Rectal smooth muscle tissue (tissue), 1 donor: ENCODE measurements around the gene STRIT1.

Experiments used
- H3K27ac ChIP-seq: one replicate; pipeline ENCODE4 v1.7.0; 2013; ENCODE audit warnings: low read depth, low read length, inconsistent platforms
- H3K27me3 ChIP-seq: one replicate; pipeline ENCODE4 v1.7.0; 2013; ENCODE audit warnings: low read length; ENCODE audit not compliant: control insufficient read depth, insufficient read depth
- H3K36me3 ChIP-seq: one replicate; pipeline ENCODE4 v1.7.0; 2013; ENCODE audit warnings: low read length; ENCODE audit not compliant: control insufficient read depth, insufficient read depth
- H3K4me1 ChIP-seq: one replicate; pipeline ENCODE4 v1.7.0; 2013; ENCODE audit warnings: low read length; ENCODE audit not compliant: control insufficient read depth, insufficient read depth
- H3K4me3 ChIP-seq: one replicate; pipeline ENCODE4 v1.7.0; 2013; ENCODE audit warnings: low read length
- H3K9ac ChIP-seq: one replicate; pipeline ENCODE4 v1.7.0; 2013; ENCODE audit warnings: low read length

STRIT1 gene

GRCh38 chr3:155293516-155293915, at the start of gene STRIT1:
STRIT1 (minus strand) TSS chr3:155293683.
- no peak within 1 kb of the TSS for H3K27ac ChIP-seq
- no peak within 1 kb of the TSS for H3K9ac ChIP-seq
- no peak within 1 kb of the TSS for H3K4me3 ChIP-seq
- no peaks in the 10 kb centered on the region for H3K4me1 ChIP-seq
- no peaks in the 10 kb centered on the region for H3K36me3 ChIP-seq
- no peaks in the 10 kb centered on the region for H3K27me3 ChIP-seq

- Histone ChIP-seq H3K4me3 (no peak overlapping the region), H3K9ac (no peak overlapping the region), H3K27ac (no peak overlapping the region), H3K27me3 (no peaks in the 10 kb centered on the region), H3K36me3 (no peaks in the 10 kb centered on the region), H3K4me1 (no peaks in the 10 kb centered on the region)
Observed at GRCh38 chr3:155342344-155342743, 48.9 kb upstream of the STRIT1 start.

GRCh38 chr3:155339052-155339451, 45.6 kb upstream of the STRIT1 start:
- Histone ChIP-seq H3K9ac (no peak overlapping the region), H3K4me3 (no peak overlapping the region), H3K27me3 (no peaks in the 10 kb centered on the region), H3K36me3 (no peaks in the 10 kb centered on the region), H3K4me1 (no peaks in the 10 kb centered on the region), H3K27ac (no peak overlapping the region)

- no peaks in the 10 kb centered on the region for H3K36me3 ChIP-seq
- H3K4me1 ChIP-seq, result no peaks in the 10 kb centered on the region
- H3K9ac ChIP-seq, result no peak overlapping the region
- no peaks in the 10 kb centered on the region for H3K27me3 ChIP-seq
- H3K27ac ChIP-seq, result no peak overlapping the region
- no peak overlapping the region for H3K4me3 ChIP-seq
Observed at GRCh38 chr3:155335724-155336354, 42.4 kb upstream of the STRIT1 start.

- no peaks in the 10 kb centered on the region for H3K4me1 ChIP-seq
- H3K36me3 ChIP-seq, result no peaks in the 10 kb centered on the region
- no peaks in the 10 kb centered on the region for H3K27me3 ChIP-seq
- H3K4me3 ChIP-seq, result no peak overlapping the region
- H3K9ac ChIP-seq, result no peak overlapping the region
- no peak overlapping the region for H3K27ac ChIP-seq
Observed at GRCh38 chr3:155334914-155335723, 41.6 kb upstream of the STRIT1 start.

- Histone ChIP-seq H3K4me3 (no peak overlapping the region), H3K36me3 (no peaks in the 10 kb centered on the region), H3K27ac (no peak overlapping the region)
Observed at GRCh38 chr3:155334215-155334913, 40.9 kb upstream of the STRIT1 start.

GRCh38 chr3:155332716-155333115, 39.2 kb upstream of the STRIT1 start:
- H3K36me3 ChIP-seq, result no peaks in the 10 kb centered on the region
- no peaks in the 10 kb centered on the region for H3K4me1 ChIP-seq
- H3K27ac ChIP-seq, result no peak overlapping the region
- H3K27me3 ChIP-seq, result no peaks in the 10 kb centered on the region
- H3K4me3 ChIP-seq, result no peak overlapping the region
- H3K9ac ChIP-seq, result no peak overlapping the region

More at GRCh38 chr3:155334215-155334913, 40.9 kb upstream of the STRIT1 start:
- Histone ChIP-seq H3K4me1 (no peaks in the 10 kb centered on the region), H3K27me3 (no peaks in the 10 kb centered on the region), H3K9ac (no peak overlapping the region)

- Histone ChIP-seq H3K27ac (no peak overlapping the region), H3K36me3 (no peaks in the 10 kb centered on the region), H3K4me3 (no peak overlapping the region), H3K27me3 (no peaks in the 10 kb centered on the region), H3K9ac (no peak overlapping the region), H3K4me1 (no peaks in the 10 kb centered on the region)
Observed at GRCh38 chr3:155331078-155331477, 37.6 kb upstream of the STRIT1 start.

- no peak overlapping the region for H3K9ac ChIP-seq
Observed at GRCh38 chr3:155330370-155330769, 36.9 kb upstream of the STRIT1 start.

GRCh38 chr3:155329513-155330048, 36.1 kb upstream of the STRIT1 start:
- no peak overlapping the region for H3K4me3 ChIP-seq
- H3K9ac ChIP-seq, result no peak overlapping the region
- H3K36me3 ChIP-seq, result no peaks in the 10 kb centered on the region
- no peaks in the 10 kb centered on the region for H3K27me3 ChIP-seq
- H3K27ac ChIP-seq, result no peak overlapping the region
- H3K4me1 ChIP-seq, result no peaks in the 10 kb centered on the region

More at GRCh38 chr3:155330370-155330769, 36.9 kb upstream of the STRIT1 start:
- H3K27me3 ChIP-seq, result no peaks in the 10 kb centered on the region
- H3K27ac ChIP-seq, result no peak overlapping the region
- no peaks in the 10 kb centered on the region for H3K4me1 ChIP-seq
- no peaks in the 10 kb centered on the region for H3K36me3 ChIP-seq
- no peak overlapping the region for H3K4me3 ChIP-seq

GRCh38 chr3:155327871-155328270, 34.4 kb upstream of the STRIT1 start:
- no peak overlapping the region for H3K27ac ChIP-seq
- no peaks in the 10 kb centered on the region for H3K27me3 ChIP-seq
- H3K36me3 ChIP-seq, result no peaks in the 10 kb centered on the region
- no peaks in the 10 kb centered on the region for H3K4me1 ChIP-seq
- no peak overlapping the region for H3K9ac ChIP-seq
- H3K4me3 ChIP-seq, result no peak overlapping the region

- no peak overlapping the region for H3K4me3 ChIP-seq
- no peak overlapping the region for H3K27ac ChIP-seq
- no peaks in the 10 kb centered on the region for H3K4me1 ChIP-seq
- no peaks in the 10 kb centered on the region for H3K36me3 ChIP-seq
- H3K27me3 ChIP-seq, result no peaks in the 10 kb centered on the region
- no peak overlapping the region for H3K9ac ChIP-seq
Observed at GRCh38 chr3:155327430-155327829, 33.9 kb upstream of the STRIT1 start.
